HG03103 (cell line): ENCODE data around the gene PKD1.
"Not testable (repeated sequence)": the region's sequence is repeated elsewhere in the genome, so short reads cannot be mapped to it uniquely, and the experiment has no call there.

ENCODE experiments used
- ATAC-seq: cut with Tn5 transposase; IDR thresholded peaks from one replicate; pipeline ENCODE4 v1.9.1; 2021; ENCODE audit warnings: low read depth; ENCODE audit not compliant: unreplicated experiment

Gene PKD1

DNA sequence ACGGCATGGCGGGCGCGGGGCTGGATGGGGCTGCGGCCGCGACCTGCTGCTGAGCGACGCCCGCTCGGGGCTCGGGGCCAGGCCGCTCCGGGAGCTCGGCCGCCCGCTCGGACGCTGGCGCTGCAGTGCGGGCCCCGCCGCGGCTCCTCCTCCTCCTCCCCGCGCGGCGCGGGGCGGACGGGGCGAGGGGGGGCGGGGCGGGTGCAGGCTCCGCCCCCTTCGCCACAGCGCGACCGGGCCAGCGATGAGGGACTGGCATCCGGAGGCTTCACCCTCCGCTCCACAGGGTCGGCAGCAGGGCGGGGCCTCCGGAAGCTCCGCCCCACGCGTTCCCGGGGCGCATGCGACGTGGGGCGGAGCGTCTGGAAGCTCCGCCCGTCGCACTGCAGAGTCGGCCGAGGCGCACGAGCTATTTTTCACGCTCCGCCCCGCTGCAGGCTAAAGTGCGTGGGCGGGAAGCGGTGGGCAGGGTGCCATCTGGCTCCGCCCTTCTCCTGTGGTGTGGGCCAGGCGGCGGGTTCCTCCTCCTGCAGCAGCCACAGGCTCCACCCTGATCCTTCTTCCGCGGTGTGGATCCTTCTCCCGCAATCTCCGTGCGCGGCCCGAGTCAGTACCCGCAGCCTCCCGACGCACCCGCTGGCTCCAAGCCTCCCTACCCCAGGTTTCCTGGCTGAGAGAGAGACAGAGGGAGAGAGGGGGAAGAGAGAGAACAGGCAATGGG, at the start of gene PKD1:
Gene PKD1, minus strand, starts transcription at position 129 of the 721 bp plus-strand sequence. CDS start 209 bp downstream, outside the sequence.
- ATAC-seq, result not testable (repeated sequence)

DNA sequence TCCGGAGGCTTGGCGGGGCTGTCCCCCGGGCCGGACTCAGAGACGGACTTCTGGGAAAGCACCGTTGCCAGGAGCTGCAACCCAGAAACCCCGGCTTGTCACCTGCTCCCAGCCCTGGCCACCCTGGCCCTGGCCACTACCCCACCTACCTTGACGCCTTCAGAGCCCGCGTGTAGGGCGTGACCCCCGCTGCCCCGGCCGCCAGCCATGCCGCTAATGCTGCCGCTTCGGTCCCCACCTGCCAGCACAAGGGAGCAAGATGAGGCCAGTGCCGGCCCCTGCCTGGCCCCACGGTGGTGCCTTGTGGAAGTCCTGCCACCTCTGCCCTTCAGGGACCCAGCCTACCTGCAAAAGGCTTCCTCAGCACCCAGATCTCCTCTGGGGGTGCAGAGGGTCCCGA, 49.3 kb upstream of the PKD1 start:
- ATAC-seq, result no peak

DNA sequence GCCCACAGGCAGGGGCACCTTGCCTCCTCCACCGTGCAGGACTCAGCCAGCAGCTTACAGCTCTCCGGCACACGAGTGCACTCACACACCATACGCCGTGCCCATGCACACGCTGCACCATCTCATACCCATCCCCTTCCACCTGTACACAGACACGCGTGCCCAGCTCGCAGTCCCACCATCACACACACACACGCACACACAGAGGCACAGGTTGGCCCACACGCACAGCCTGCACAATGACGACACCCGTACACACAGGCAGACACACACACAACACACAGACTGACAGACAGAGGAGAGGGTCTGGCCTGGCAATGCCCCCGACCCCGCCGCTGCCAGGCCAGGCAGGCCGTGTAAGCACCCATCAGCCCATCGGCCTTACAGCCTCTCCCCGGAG, 48.6 kb upstream of the PKD1 start:
- ATAC-seq, result no peak

DNA sequence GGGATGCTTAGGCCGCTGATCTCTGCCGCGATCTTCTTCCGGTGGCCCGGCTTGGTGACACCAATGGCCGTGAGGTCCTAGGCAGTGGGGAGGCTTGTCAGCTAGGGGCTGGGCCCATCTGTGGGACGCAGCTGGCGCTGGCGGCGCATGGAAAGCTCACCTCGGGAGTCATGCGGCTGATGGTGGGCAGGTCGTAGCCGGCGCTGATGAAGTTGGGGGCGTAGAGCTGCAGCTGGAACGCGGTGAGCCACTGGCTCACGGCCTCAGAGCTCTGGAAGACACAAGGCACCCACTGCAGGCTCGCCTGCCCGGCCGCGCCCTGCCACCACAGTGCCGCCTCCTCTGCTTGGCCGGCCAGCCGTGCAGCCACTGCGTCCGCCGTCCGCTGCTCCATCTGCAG, 48.0 kb upstream of the PKD1 start:
- no peak for ATAC-seq

DNA sequence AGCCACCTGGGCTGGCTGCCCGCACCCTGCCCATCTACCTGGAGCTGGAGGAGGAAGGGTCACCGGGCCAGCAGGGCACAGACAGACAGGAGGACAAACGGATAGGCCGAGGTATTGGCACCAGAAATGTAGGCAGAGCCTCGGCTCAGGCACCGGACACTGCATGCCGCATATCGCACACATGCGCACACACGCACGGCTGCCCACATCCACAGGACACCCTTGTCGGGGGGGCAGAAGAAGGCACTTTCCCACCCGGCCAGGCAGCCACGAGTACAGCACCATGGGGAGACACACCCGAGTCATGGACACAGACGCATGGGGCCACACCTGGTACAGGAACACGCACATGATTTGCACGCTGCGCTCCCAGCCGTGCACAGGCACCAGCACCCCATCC, 46.3 kb upstream of the PKD1 start:
- no peak for ATAC-seq

DNA sequence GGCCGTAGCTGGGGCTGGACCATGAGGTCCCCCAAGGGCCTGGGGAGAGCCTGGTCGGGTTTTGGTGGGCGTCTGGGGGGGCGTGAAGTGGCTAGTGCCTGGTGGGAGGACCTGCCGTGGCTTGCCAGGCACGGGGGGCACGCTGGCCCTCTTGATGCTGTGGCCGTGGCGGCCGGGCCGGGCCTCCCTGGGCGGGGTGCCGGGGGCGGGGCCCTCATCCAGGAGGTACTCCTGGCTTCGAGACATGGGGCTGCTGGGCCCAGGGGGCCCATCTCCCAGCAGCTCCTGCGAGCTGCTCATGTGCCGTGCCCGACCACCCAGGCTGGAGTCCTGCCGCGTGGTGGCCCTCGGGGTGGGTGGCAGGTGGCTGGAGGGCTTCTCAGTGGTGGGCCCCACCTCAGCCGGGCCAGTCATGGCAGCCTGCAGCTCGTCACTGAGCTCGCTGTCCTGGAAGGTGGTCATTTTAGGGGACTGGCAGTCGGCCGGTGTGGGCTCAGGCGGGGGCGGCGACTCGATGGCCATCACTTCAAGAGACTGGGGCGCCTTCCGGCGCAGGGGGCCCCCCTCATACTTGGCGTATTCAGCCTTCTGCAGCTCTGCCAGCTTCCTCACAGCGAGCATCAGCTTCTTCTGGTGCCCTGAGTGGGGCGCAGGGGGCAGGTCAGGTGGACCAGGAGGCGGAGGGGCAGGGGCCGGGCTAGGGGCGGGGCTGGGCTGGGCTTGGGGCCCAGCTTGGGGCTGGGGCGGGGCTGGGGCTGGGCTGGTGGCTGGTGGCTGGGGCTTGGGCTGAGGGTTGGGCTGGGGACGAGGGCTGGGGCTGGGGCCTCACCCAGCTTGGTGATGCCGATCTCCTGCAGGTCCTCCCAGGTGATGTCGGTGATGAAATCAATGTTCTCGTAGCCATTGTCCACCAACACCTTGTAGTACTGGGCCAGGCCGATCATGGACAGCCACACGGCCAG, 45.5 kb upstream of the PKD1 start:
- no peak for ATAC-seq

DNA sequence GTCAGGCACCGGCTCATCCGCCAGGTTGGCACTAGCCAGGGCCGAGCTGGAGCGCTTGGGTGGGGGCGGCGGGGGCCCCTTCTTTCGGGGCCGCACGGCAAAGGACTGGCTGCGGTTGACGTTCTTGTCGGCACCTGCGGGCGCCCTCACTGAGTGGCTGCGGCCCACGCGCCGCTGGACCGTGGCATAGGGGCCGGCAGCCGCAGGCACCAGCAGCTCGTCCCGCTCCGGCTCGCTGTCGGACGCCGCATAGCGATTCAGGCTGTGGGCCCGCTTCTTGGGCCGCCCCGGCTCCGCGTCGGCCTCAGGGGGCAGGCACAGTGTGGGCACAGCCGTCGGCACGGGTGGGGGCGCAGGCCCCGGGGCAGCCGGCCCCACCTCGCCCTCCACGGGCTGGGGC, 44.8 kb upstream of the PKD1 start:
- ATAC-seq, result no peak

DNA sequence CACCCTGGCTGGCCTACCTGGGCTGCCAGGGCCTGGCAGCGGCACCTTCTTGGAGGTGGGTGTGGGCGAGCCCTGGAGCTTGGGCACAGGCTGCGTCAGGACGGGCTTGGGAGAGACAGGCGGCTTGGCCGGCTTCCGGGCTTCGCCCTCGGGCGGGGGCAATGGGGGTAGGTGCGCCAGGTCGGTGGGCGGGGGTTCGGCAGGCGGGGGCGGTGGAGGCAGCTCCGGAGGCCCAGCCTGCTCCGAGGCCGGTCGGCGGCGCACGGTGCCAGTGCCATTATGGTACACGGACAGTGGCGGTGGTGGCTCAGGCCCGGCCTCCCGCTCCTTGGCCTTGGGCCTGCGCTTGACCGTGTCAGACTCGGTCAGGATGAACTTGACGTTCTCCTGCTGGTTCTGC, 43.9 kb upstream of the PKD1 start:
- no peak for ATAC-seq

DNA sequence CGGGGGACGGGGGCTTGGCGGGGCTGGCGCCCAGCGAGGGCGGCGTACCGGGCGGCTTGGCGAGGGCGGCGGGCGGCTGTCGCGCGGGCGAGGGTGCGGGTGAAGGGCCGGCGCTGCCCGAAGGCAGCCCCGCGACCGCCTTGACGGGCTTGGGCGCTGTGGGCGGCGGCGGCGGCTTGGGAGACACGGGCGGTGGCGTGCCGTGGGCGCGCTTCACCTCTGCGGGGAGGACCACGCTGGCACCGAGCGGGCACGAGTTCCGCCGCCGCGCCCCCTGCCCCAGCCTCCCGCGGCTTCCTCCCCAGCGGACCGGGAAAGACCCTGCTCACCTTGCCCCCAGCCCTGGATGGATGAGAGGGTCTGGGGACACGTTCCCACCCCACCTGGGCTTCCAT, 43.4 kb upstream of the PKD1 start:
- no peak for ATAC-seq

DNA sequence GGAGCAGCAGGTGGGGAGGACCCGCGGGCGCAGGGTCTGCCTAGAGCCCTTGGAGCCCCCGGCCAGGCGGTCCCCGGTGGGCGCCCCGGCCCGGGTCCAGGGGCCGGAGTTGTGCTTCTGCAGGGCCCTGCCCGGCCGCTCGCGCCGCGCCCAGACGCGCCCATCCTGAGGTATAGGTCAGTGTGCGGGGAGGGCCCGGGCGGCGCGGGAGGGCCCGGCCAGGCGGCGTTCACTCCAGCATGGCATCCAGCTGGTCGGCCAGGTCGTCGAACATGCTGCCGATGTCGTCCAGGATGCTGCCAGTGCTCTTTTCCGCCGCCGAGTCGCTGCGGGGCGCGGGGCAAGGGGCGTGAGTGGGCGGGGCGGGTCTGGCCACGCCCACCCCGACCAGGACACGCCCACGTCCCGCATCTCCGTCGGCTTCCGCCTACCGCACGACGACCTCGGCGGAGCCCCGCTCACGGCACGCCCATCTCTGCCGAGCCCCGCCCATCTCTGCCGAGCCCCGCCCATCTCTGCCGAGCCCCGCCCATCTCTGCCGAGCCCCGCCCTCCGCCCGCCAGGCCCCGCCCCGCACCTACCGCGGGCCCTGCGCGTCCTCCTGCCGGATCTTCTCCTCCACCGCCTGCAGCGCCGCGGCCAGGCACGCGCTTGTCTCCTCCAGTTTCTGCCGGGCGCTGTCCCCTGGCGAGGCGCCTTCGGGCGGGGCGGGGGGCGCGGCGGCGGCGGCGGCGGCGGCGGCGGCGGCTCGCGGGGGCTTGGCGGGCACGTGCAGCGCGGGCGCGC, 42.8 kb upstream of the PKD1 start:
- no peak for ATAC-seq

DNA sequence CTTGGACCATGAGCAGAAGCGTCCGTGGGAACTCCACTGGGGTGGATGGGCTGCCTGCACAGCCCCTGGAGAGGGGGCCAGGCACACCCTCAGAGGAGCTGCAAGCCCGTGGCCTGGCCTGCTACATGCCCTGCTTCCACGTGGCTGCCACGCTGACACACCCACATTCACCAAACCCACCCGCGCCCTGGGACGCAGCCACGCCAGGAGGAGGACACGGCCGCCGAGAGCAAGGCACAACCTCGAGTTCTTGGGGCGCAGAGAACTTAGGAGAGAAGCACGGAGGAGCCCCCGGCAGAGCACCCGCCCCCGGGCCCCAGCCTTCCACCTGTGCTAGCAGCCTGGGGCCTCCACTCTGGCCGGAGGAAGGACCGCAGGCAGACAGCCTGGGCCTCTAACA, 41.9 kb upstream of the PKD1 start:
- ATAC-seq, result no peak

DNA sequence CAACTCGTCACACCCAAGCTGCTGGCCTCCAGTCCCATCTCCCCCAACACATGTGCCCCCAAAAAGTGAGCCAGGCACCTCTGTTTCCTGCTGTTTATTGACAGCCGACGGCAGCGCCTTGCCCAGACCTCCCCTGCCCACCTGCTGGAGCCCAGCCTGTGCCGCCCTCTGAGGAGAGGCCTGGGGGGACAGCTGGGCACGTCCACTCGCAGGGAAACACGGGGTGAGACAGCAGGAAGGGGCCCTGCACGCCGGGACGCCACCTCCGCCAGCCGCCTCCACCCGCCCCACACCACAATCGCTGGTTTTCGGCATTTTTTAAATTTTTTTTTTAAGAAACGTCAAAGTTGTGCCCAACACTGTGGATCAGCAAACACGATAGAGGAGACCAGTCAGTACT, 41.4 kb upstream of the PKD1 start:
- no peak for ATAC-seq

DNA sequence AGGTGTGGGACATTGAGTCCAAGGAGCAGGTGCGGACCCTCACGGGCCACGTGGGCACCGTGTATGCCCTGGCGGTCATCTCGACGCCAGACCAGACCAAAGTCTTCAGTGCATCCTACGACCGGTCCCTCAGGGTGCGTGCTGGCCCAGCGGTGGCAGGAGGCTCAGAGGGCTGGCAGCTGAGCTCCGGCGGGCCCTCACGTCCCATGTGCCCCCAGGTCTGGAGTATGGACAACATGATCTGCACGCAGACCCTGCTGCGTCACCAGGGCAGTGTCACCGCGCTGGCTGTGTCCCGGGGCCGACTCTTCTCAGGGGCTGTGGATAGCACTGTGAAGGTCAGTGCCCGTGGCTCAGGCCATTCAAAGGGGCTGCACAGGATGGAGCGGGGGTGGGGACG, 40.3 kb upstream of the PKD1 start:
- no peak for ATAC-seq

DNA sequence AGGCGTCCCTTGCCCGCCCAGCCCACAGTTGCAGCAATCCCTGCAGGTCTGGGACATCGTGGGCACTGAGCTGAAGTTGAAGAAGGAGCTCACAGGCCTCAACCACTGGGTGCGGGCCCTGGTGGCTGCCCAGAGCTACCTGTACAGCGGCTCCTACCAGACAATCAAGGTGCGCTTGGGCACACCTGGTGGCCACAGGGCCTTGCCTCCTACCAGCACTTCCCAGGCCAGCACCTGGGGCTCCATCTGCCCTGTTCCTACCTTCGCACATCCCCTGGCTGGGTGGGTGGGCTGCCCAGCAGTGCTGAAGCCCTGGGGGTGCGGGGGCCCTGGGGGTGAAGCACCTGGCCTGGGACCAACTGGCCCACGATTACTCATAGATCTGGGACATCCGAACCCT, 39.8 kb upstream of the PKD1 start:
- ATAC-seq, result no peak

DNA sequence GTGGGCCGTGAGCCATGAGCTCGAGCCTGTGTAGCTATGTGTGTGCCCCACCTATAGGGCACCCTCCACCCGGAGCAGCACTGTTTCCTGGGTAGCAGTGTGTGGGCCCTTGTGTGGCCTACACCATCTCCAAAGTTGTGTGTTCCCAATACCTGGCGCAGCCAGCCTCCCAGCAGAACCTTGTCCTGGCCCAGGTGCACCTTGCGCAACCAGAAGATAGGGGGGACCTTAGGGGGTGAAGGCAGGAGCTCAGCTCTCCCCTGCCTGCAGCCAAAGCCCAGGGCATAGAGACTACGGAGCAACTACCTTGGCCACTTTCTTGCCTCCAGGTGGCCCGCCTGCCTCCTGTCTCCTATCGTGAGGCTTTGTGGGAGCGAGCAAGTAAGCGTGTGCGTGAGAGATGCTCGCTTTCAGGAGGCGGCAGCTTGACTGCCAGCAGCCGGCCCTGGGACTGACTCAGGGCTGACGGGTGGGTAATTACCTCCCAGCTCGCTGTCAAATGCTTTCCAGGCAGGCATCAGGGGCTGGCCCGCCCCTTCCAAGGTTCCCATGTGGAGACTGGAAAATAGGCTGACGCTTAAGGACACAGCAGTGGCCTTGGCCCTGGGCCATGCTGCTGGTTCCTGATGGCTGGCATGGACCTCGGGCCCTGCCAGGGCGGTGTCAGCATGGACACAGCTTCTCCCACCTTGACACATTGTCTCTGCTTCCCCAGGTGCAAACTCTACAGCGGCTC, 38.9 kb upstream of the PKD1 start:
- ATAC-seq, result no peak

DNA sequence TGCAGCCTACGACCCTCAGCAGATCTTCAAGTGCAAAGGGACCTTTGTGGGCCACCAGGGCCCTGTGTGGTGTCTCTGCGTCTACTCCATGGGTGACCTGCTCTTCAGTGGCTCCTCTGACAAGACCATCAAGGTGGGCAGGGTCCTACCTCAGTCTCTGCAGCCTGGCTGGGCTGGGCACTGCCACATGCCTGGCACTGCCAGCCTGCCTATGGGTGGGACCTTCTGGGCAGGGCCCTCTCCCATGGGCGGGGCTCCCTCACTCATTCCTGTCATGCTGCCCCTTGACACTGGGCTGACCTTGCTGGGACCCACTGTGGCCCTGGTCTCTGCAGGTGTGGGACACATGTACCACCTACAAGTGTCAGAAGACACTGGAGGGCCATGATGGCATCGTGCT, 38.2 kb upstream of the PKD1 start:
- ATAC-seq, result no peak

DNA sequence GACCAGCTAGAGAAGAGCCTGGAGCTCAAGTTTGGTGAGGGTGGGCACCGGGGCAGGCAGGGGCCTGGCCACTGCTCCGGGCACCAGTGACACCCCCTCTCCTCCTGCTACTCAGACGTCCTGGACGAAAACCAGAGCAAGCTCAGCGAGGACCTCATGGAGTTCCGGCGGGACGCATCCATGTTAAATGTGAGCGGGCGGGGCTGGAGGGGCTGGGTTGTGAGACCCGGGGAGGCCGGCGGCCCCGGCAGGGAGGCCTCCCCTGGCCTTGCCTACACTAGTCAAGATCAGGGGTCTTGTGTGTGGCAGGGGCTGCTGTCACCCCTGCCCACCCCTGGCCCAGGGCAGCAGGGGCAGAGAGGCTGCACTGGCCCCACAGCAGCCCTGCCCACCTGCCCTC, 37.7 kb upstream of the PKD1 start:
- ATAC-seq, result no peak

DNA sequence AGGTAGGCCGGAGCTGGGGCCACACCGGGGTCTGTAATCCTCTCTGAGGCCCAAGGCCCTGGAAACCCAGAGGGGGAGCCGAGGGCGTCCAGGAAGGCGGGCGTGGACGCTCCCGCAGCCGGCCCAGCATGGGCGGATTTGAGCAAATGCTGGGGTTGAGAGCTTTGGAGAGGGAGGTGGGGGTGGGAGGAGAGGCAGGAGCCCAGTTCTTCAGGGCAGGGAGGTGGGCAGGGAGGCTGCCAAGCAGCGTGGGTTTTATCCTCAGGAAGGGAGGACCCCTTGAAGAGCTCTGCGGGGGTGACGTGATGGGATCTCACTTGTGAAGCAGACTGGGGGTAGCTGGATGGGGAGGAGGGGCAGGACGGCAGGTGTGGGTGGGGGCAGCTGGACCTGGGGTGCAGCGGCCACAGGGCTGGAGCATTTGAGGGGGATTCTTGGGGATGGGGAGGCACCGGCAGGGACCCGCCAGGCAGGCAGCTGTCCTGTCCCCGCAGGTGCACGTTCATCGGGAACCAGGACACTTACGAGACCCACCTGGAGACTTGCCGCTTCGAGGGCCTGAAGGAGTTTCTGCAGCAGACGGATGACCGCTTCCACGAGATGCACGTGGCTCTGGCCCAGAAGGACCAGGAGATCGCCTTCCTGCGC, 37.1 kb upstream of the PKD1 start:
- ATAC-seq, result no peak

DNA sequence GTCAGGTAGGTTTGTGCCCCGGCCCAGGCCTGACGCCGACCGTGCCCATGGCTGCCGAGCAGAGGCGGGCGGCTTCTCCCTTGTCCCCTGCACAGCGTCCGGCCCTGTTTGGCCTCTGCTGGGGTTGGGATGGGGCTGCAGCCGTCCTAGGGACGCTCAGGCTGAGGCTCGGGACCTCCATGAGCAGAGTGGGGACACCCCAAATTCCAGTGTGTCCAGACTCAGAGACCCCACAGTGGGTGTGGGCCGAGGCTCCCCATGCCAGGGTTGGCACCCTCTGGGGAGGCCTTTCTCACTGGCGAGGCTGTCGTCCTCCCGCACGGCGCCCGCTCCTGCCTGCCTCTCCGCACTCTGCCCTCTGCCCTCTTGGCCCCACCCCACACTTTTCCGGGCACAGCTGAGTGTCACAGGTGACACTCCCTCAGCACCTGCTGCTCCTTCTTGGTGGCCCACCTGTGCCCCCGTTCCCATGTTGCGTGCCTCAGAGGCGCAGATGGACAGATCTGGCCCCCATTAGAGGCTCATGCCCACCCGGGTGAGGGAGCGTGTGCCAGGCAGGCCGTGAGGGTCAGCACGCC, 36.0 kb upstream of the PKD1 start:
- no peak for ATAC-seq
